IMR-90 (cell line): ENCODE data around the gene LAMC2. TPM values are rescaled to one million over a fixed set of nuclear protein-coding genes. Genes with fewer than 3 reads are reported as not detected.

ENCODE experiments used
- ATAC-seq: fragments of 200-7000 bp; cut with Tn5 transposase; 2 replicates; pipeline ENCODE4 v1.9.1; 2020; ENCODE audit warnings: low read depth, mild to moderate bottlenecking, moderate library complexity
- BruUV-seq: library from RNA; stranded (reverse); fragments of 400-500 nt; replicated peaks from 2 replicates; lab custom pipeline; 2021; lab: Mats Ljungman, UMichigan
- CTCF ChIA-PET: fragments of 300-600 bp; formaldehyde crosslinking; extraction: SDS; loops from one replicate; lab custom pipeline; 2021; ENCODE audit warnings: antibody characterized with exemption; lab: Yijun Ruan, JAX
- POLR2A ChIA-PET: fragments of 300-600 bp; sonication (Branson Sonifier 250); formaldehyde crosslinking; loops from one replicate; lab custom pipeline; 2022; ENCODE audit warnings: antibody characterized with exemption; ENCODE audit not compliant: unreplicated experiment; lab: Charles Lee
- DNase-seq: peaks from one replicate; pipeline ENCODE4 v3.0.0; 2013
- H2AFZ ChIP-seq: replicated peaks from 2 replicates; pipeline ENCODE3; 2013; ENCODE audit warnings: low read length, mild to moderate bottlenecking; ENCODE audit not compliant: poor library complexity
- H2AK5ac ChIP-seq: 2 replicates; pipeline ENCODE4 v1.6.1; 2013; ENCODE audit warnings: low read depth, low read length, inconsistent platforms
- H2AK9ac ChIP-seq: replicated peaks from 2 replicates; pipeline ENCODE3; 2013; ENCODE audit warnings: mild to moderate bottlenecking, low read depth, low read length, moderate library complexity; ENCODE audit not compliant: poor library complexity
- H2BK120ac ChIP-seq: 2 replicates; pipeline ENCODE4 v1.6.1; 2013; ENCODE audit warnings: low read depth, low read length, inconsistent platforms
- H2BK15ac ChIP-seq: 3 replicates; pipeline ENCODE4 v1.6.1; 2013; ENCODE audit warnings: low read depth, low read length, inconsistent platforms
- H2BK20ac ChIP-seq: 2 replicates; pipeline ENCODE4 v1.6.1; 2013; ENCODE audit warnings: low read depth, mild to moderate bottlenecking, inconsistent platforms, low read length, moderate library complexity
- H2BK5ac ChIP-seq: 2 replicates; pipeline ENCODE4 v1.6.1; 2013; ENCODE audit warnings: mild to moderate bottlenecking, low read depth, low read length, inconsistent platforms; ENCODE audit not compliant: poor library complexity, severe bottlenecking
- H3K14ac ChIP-seq: replicated peaks from 2 replicates; pipeline ENCODE4 v1.6.1; 2013; ENCODE audit warnings: low read depth, low read length, inconsistent platforms
- H3K18ac ChIP-seq: 2 replicates; pipeline ENCODE4 v1.6.1; 2013; ENCODE audit warnings: low read depth, low read length, control low read depth
- H3K23ac ChIP-seq: 2 replicates; pipeline ENCODE4 v1.6.1; 2013; ENCODE audit warnings: low read depth, low read length, inconsistent platforms
- H3K27ac ChIP-seq: 2 replicates; pipeline ENCODE4 v1.5.1; 2013; ENCODE audit warnings: mild to moderate bottlenecking, control low read depth, low read length; ENCODE audit not compliant: insufficient read depth
- H3K27me3 ChIP-seq: 2 replicates; pipeline ENCODE4 v1.6.1; 2013; ENCODE audit warnings: low read length; ENCODE audit not compliant: control insufficient read depth, insufficient read depth
- H3K36me3 ChIP-seq: 2 replicates; pipeline ENCODE4 v1.6.1; 2013; ENCODE audit warnings: low read length, mixed read lengths; ENCODE audit not compliant: control insufficient read depth, insufficient read depth
- H3K4ac ChIP-seq: 2 replicates; pipeline ENCODE4 v1.6.1; 2013; ENCODE audit warnings: low read depth, low read length, inconsistent platforms
- H3K4me1 ChIP-seq: 2 replicates; pipeline ENCODE4 v1.6.1; 2013; ENCODE audit warnings: low read length, mixed read lengths; ENCODE audit not compliant: control insufficient read depth, insufficient read depth
- H3K4me2 ChIP-seq: 2 replicates; pipeline ENCODE4 v1.6.1; 2013; ENCODE audit warnings: low read depth, mild to moderate bottlenecking, control low read depth, low read length, moderate library complexity
- H3K4me3 ChIP-seq: 2 replicates; pipeline ENCODE4 v1.5.1; 2013; ENCODE audit warnings: low read depth, mild to moderate bottlenecking, control low read depth, low read length, moderate library complexity; ENCODE audit not compliant: insufficient read depth
- H3K56ac ChIP-seq: 2 replicates; pipeline ENCODE4 v1.6.1; 2013; ENCODE audit warnings: low read length, inconsistent platforms; ENCODE audit not compliant: insufficient read depth; ENCODE audit errors: extremely low read depth
- H3K79me1 ChIP-seq, 2 experiments: 2 replicates each; pipeline ENCODE4 v1.6.1; 2013; ENCODE audit warnings: low read length in 2 of 2, inconsistent platforms in 1 of 2, low read depth in 1 of 2
- H3K9ac ChIP-seq: 2 replicates; pipeline ENCODE4 v1.6.1; 2013; ENCODE audit warnings: low read depth, low read length, control low read depth
- H3K9me1 ChIP-seq: 2 replicates; pipeline ENCODE4 v1.6.1; 2013; ENCODE audit warnings: low read length, inconsistent platforms; ENCODE audit not compliant: insufficient read depth
- H3K9me3 ChIP-seq: 2 replicates; pipeline ENCODE4 v1.6.1; 2013; ENCODE audit warnings: low read length; ENCODE audit not compliant: control insufficient read depth, insufficient read depth
- H4K20me1 ChIP-seq: 2 replicates; pipeline ENCODE4 v1.6.1; 2013; ENCODE audit warnings: low read length, inconsistent platforms; ENCODE audit not compliant: insufficient read depth
- H4K5ac ChIP-seq: 2 replicates; pipeline ENCODE4 v1.6.1; 2013; ENCODE audit warnings: mild to moderate bottlenecking, low read depth, low read length, control low read depth
- H4K8ac ChIP-seq, 2 experiments: 2 replicates each; pipeline ENCODE4 v1.6.1; 2013; ENCODE audit warnings: low read depth in 2 of 2, low read length in 2 of 2, control low read depth in 1 of 2, inconsistent platforms in 1 of 2
- H4K91ac ChIP-seq: 2 replicates; pipeline ENCODE4 v1.6.1; 2013; ENCODE audit warnings: low read depth, low read length, inconsistent platforms; ENCODE audit not compliant: insufficient read depth
- CHD1 ChIP-seq: IDR thresholded peaks from 2 replicates; pipeline ENCODE4 v1.6.1; 2012; ENCODE audit warnings: low read depth, low read length, improper control_type of control experiment
- MAFK ChIP-seq: IDR thresholded peaks from 2 replicates; pipeline ENCODE4 v1.6.1; 2012; ENCODE audit warnings: low read depth, low read length, improper control_type of control experiment
- RAD21 ChIP-seq: IDR thresholded peaks from 2 replicates; pipeline ENCODE4 v1.6.1; 2012; ENCODE audit warnings: low read length, improper control_type of control experiment
- RFX5 ChIP-seq: IDR thresholded peaks from 2 replicates; pipeline ENCODE4 v1.8.0; 2012; ENCODE audit warnings: low read depth, mild to moderate bottlenecking, low read length, moderate library complexity
- WGBS, 2 experiments: methylation state at CpG; one replicate each; pipeline versions ENCODE4 v1.1.5 to v1.1.7; 2013; ENCODE audit warnings: missing lambda C conversion rate in 2 of 2; ENCODE audit not compliant: insufficient read length in 1 of 2; ENCODE audit errors: extremely low coverage in 2 of 2; 5-methylcytosine and 5-hydroxymethylcytosine counted together
- dilution Hi-C: fragments of 300-500 bp; cut with HindIII; formaldehyde crosslinking; loops from one replicate; pipeline ENCODE4 v1.14.3; 2018; ENCODE audit warnings: low sequenced_read_pairs; ENCODE audit not compliant: unreplicated experiment
- in situ Hi-C: fragments of 300-500 bp; cut with MboI; formaldehyde crosslinking; loops from 3 replicates; pipeline ENCODE4 v1.14.3; 2019; ENCODE audit warnings: low sequenced_read_pairs, inconsistent platforms, mixed read lengths
- intact Hi-C: fragments of 100-400 bp; cut with micrococcal nuclease; formaldehyde crosslinking; loops from 2 replicates; pipeline ENCODE4 v1.10.0; 2022
- polyA plus RNA-seq, 3 experiments: library from polyadenylated mRNA; depleted of rRNA; stranded (reverse); fragments of >200 nt; gene quantifications; 2 replicates each; pipeline ENCODE4 v1.2.3, GENCODE V29; 2012; ENCODE audit warnings: low replicate concordance in 1 of 3
- total RNA-seq: library from RNA; depleted of rRNA; stranded (reverse); fragments of >200 nt; gene quantifications from 2 replicates; pipeline ENCODE4 v1.2.3, GENCODE V29; 2012
- TF ChIP-seq, protein P1 (sequence below): fragments of 150-350 bp; IDR thresholded peaks from 2 replicates; pipeline ENCODE4 v1.6.1; 2016; ENCODE audit warnings: low read depth, mild to moderate bottlenecking, low read length, moderate library complexity, borderline replicate concordance

Gene LAMC2
- total and polyA plus RNA-seq, 2 of the 4 experiments (the other 2 are of a cell fraction): 2.3 to 2.8 TPM

DNA sequence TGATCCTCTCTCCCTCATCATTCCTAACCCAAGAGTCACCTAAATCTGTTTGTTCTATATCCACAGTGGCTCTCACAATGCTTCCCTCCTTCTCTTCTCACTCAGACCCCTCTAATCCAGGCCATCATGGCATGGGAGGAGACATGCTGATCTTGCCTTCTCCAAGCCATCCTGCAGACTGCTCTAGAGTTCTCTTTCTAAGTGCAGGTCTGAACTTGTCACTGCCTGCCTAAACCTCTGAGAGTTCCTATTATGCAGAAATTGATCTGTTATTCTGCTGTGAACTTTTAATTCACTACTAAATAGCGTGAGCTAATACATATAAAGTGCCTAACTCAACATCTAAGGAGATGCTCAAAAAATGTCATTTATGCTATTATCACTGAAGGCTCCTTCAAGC, 26.8 kb downstream of the LAMC2 start:
- POLR2A ChIA-PET: no interaction called here
- intact Hi-C loops (no loop called here), in situ Hi-C loops (no loop called here)

More for the DNA sequence above, 26.8 kb downstream of the LAMC2 start:
- Histone ChIP-seq H3K9ac (no peak overlapping the region), H3K14ac (no peak overlapping the region), H4K91ac (no peak overlapping the region), H3K23ac (no peak overlapping the region), H3K27me3 (peaks cover 6% of the 10 kb centered on the region; the same call in 1 of the 2 replicates), H2AK5ac (no peak overlapping the region; the same call in 1 of the 2 replicates), H3K4me1 (no peaks in the 10 kb centered on the region; the same call in 1 of the 2 replicates), H2BK20ac (no peak overlapping the region), H3K9me3 (no peaks in the 10 kb centered on the region), H4K8ac (no peak overlapping the region), H2AK9ac (no peak overlapping the region), H3K56ac (no peak overlapping the region), H4K5ac (no peak overlapping the region), H2BK5ac (no peak overlapping the region), H2BK120ac (no peak overlapping the region), H3K4ac (no peak overlapping the region), H3K36me3 (no peaks in the 10 kb centered on the region), H3K4me3 (no peak overlapping the region), H3K4me2 (no peak overlapping the region), H2AFZ (no peak overlapping the region), H3K9me1 (peaks cover 3% of the 10 kb centered on the region; the same call in 1 of the 2 replicates), H3K27ac (no peak overlapping the region), H3K18ac (no peak overlapping the region), H3K79me1 (no peaks in the 10 kb centered on the region), H4K20me1 (no peaks in the 10 kb centered on the region), H2BK15ac (no peak overlapping the region)
- BruUV-seq: no TSS peak
- TF ChIP-seq MAFK (no peak), RAD21 (no peak), RFX5 (no peak), CHD1 (no peak)
- TF ChIP-seq, protein P1, sequence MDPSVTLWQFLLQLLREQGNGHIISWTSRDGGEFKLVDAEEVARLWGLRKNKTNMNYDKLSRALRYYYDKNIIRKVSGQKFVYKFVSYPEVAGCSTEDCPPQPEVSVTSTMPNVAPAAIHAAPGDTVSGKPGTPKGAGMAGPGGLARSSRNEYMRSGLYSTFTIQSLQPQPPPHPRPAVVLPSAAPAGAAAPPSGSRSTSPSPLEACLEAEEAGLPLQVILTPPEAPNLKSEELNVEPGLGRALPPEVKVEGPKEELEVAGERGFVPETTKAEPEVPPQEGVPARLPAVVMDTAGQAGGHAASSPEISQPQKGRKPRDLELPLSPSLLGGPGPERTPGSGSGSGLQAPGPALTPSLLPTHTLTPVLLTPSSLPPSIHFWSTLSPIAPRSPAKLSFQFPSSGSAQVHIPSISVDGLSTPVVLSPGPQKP: no peak
- ATAC-seq (no peak), DNase-seq (no peak)
- CTCF ChIA-PET: no interaction called here
- dilution Hi-C loops: no loop called here
- WGBS, 2 experiments: no CpG with 5 or more reads among the region's 1 CpG
